A673 (cell line): Measurements from ENCODE around the gene COL11A2. TPM values are rescaled to one million over a fixed set of nuclear protein-coding genes. Genes with fewer than 3 reads are reported as not detected.
"Not testable (repeated sequence)": the region's sequence is repeated elsewhere in the genome, so short reads cannot be mapped to it uniquely, and the experiment has no call there.

Source experiments
- BruUV-seq: library from RNA; stranded (reverse); fragments of 400-500 nt; replicated peaks from 2 replicates; lab custom pipeline; 2021; lab: Mats Ljungman, UMichigan
- CTCF ChIA-PET: fragments of 300-600 bp; sonication (Branson Sonifier 250); formaldehyde crosslinking; loops from one replicate; lab custom pipeline; 2022; ENCODE audit warnings: antibody characterized with exemption; lab: Charles Lee
- POLR2A ChIA-PET: fragments of 300-600 bp; sonication (Branson Sonifier 250); formaldehyde crosslinking; loops from one replicate; lab custom pipeline; 2022; ENCODE audit warnings: antibody characterized with exemption; ENCODE audit not compliant: low non-redundant PET; lab: Charles Lee
- DNase-seq: peaks from one replicate; pipeline ENCODE4 v3.0.0-alpha.2; 2015; ENCODE audit warnings: low spot score
- H3K27ac ChIP-seq: fragments of 200-600 bp; sonication (generic); 2 replicates; pipeline ENCODE4 v1.5.1; 2016; ENCODE audit warnings: mixed run types, low read depth, mild to moderate bottlenecking, mixed read lengths, antibody characterized with exemption, low read length; ENCODE audit not compliant: poor library complexity, severe bottlenecking
- H3K27me3 ChIP-seq: fragments of 200-600 bp; sonication (generic); replicated peaks from 2 replicates; pipeline ENCODE4 v1.6.1; 2017; ENCODE audit warnings: mixed run types, low read depth, mild to moderate bottlenecking, mixed read lengths, antibody characterized with exemption, low read length; ENCODE audit not compliant: insufficient read depth, poor library complexity
- H3K36me3 ChIP-seq: fragments of 200-600 bp; sonication (generic); 2 replicates; pipeline ENCODE4 v1.6.1; 2016; ENCODE audit warnings: mixed run types, mild to moderate bottlenecking, mixed read lengths, antibody characterized with exemption, low read length; ENCODE audit not compliant: insufficient read depth, poor library complexity, severe bottlenecking
- H3K4me1 ChIP-seq: fragments of 200-600 bp; sonication (generic); 2 replicates; pipeline ENCODE4 v1.6.1; 2017; ENCODE audit warnings: mixed run types, mild to moderate bottlenecking, mixed read lengths, antibody characterized with exemption, low read length; ENCODE audit not compliant: insufficient read depth, poor library complexity, severe bottlenecking
- H3K4me3 ChIP-seq: fragments of 200-600 bp; sonication (generic); 2 replicates; pipeline ENCODE4 v1.5.1; 2016; ENCODE audit warnings: low read depth, mixed run types, mild to moderate bottlenecking, mixed read lengths, low read length; ENCODE audit not compliant: poor library complexity, severe bottlenecking
- H3K9me3 ChIP-seq: fragments of 200-600 bp; sonication (generic); 2 replicates; pipeline ENCODE4 v1.6.1; 2016; ENCODE audit warnings: mixed run types, low read depth, mild to moderate bottlenecking, mixed read lengths, antibody characterized with exemption, low read length; ENCODE audit not compliant: poor library complexity, severe bottlenecking
- CTCF ChIP-seq: fragments of 300-800, 200-600 bp; sonication (generic); conservative IDR thresholded peaks from 2 replicates; pipeline ENCODE4 v1.5.1; 2017; ENCODE audit warnings: low read depth, mild to moderate bottlenecking, antibody characterized with exemption, low read length, moderate library complexity, mixed read lengths
- EZH2 ChIP-seq: fragments of 200-600 bp; sonication (generic); IDR thresholded peaks from 2 replicates; pipeline ENCODE4 v1.6.1; 2017; ENCODE audit warnings: borderline replicate concordance, low read depth, mild to moderate bottlenecking, mixed read lengths, antibody characterized with exemption, low read length; ENCODE audit not compliant: poor library complexity, severe bottlenecking
- intact Hi-C: fragments of 100-400 bp; cut with micrococcal nuclease; formaldehyde crosslinking; loops from one replicate; pipeline ENCODE4 v1.10.0; 2022; ENCODE audit not compliant: unreplicated experiment
- total RNA-seq: library from RNA; stranded (reverse); gene quantifications from 2 replicates; pipeline ENCODE4 v1.2.3, GENCODE V29; 2021

The COL11A2 gene
- total RNA-seq, 1 experiment from 2014 or later, result 1.6 TPM

GRCh38 chr6:33156561-33156960 is 35.7 kb downstream of the COL11A2 start:
- DNase-seq, result no peak
- ChIA-PET CTCF (no interaction called here), POLR2A (no interaction called here)
- no peaks in the 10 kb centered on the region for H3K27me3 ChIP-seq
- H3K27ac ChIP-seq, result no peak overlapping the region
- peaks cover 7% of the 10 kb centered on the region for H3K4me1 ChIP-seq
- intact Hi-C loops, result no loop called here
- no peaks in the 10 kb centered on the region for H3K9me3 ChIP-seq
- H3K4me3 ChIP-seq, result no peak overlapping the region
- TF ChIP-seq CTCF, result no peak
- no peak for TF ChIP-seq EZH2
- BruUV-seq, result no TSS peak
- no peaks in the 10 kb centered on the region for H3K36me3 ChIP-seq

- POLR2A ChIA-PET, result no interaction called here
- CTCF ChIA-PET, result no interaction called here
- Histone ChIP-seq H3K4me3 (no peak overlapping the region), H3K36me3 (no peaks in the 10 kb centered on the region), H3K27ac (no peak overlapping the region), H3K9me3 (no peaks in the 10 kb centered on the region), H3K27me3 (peaks cover 10% of the 10 kb centered on the region), H3K4me1 (no peaks in the 10 kb centered on the region)
- intact Hi-C loops, result no loop called here
- TF ChIP-seq CTCF (no peak), EZH2 (no peak)
- no TSS peak for BruUV-seq
- no peak for DNase-seq
Measured at GRCh38 chr6:33154349-33154748, 37.9 kb downstream of the COL11A2 start.

GRCh38 chr6:33151050-33151449 is 41.2 kb downstream of the COL11A2 start:
- CTCF ChIA-PET, result no interaction called here
- TF ChIP-seq CTCF (no peak), EZH2 (no peak)
- intact Hi-C loops, result no loop called here
- Histone ChIP-seq H3K4me1 (no peaks in the 10 kb centered on the region), H3K27ac (no peak overlapping the region), H3K36me3 (no peaks in the 10 kb centered on the region), H3K9me3 (no peaks in the 10 kb centered on the region), H3K4me3 (no peak overlapping the region), H3K27me3 (peaks cover 12% of the 10 kb centered on the region)
- POLR2A ChIA-PET, result no interaction called here
- DNase-seq, result no peak
- BruUV-seq, result no TSS peak

- BruUV-seq, intact Hi-C loops: not testable (repeated sequence)
- POLR2A ChIA-PET, result interaction anchor here (0.6 kb wide), 1 partner anchor 179 kb away, joined by 3 read pairs; no protein-coding TSS in a partner anchor
Measured at GRCh38 chr6:33150560-33150959, 41.7 kb downstream of the COL11A2 start.

More at GRCh38 chr6:33150560-33150959, 41.7 kb downstream of the COL11A2 start:
- CTCF ChIA-PET, H3K27ac ChIP-seq, H3K9me3 ChIP-seq, H3K4me1 ChIP-seq, H3K36me3 ChIP-seq, H3K4me3 ChIP-seq, DNase-seq: not testable (repeated sequence)
- peaks cover 12% of the 10 kb centered on the region for H3K27me3 ChIP-seq
